GM18498 (cell line): ENCODE results near the gene ZCRB1.

Experiments
- ATAC-seq: cut with Tn5 transposase; IDR thresholded peaks from one replicate; pipeline ENCODE4 v1.9.1; 2021; ENCODE audit warnings: mild to moderate bottlenecking, moderate library complexity; ENCODE audit not compliant: unreplicated experiment

The ZCRB1 gene

DNA sequence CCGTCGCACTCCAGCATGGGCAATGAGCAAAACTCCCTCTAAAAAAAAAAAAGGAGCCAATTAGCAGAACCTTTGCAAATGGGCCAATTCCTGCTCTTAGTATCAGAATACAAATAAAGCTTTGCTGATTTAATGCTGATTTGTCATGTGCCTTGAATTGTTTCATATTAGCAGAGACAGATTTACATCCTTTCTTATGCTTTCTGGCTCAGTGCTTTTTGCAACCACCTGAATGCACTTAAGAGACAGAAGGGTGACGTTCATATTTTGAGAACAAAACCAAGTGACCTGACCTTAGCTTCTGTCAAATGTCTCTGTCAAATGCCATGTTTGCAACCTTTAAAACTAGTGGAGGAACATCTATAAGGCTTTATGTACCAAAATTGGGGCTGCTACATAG is 44.0 kb downstream of the ZCRB1 start:
- no peak for ATAC-seq

DNA sequence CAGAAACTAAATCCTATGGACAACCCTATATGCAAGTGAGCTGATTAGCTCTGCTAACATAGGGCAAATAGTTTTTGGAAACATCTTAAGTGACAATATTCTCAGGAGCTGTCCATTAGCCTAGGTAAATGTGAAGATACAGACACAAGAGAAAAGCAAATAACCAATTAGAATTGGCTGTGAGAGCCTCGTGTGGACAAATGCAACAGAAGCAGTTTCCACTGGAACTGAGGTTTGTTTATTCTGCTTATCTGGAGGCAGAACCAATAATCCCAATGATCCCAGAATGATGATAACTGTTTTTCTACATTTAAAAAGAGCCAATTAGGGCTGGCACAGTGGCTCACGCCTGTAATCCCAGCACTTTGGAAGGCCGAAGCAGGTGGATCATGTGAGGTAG is 44.6 kb downstream of the ZCRB1 start:
- no peak for ATAC-seq

- ATAC-seq, result no peak
Observed at GRCh38 chr12:42278128-42278510, 47.8 kb downstream of the ZCRB1 start.

GRCh38 chr12:42277396-42278127 is 48.3 kb downstream of the ZCRB1 start:
- ATAC-seq, result no peak

- ATAC-seq, result no peak
Observed at GRCh38 chr12:42275499-42275898, 50.4 kb downstream of the ZCRB1 start.

DNA sequence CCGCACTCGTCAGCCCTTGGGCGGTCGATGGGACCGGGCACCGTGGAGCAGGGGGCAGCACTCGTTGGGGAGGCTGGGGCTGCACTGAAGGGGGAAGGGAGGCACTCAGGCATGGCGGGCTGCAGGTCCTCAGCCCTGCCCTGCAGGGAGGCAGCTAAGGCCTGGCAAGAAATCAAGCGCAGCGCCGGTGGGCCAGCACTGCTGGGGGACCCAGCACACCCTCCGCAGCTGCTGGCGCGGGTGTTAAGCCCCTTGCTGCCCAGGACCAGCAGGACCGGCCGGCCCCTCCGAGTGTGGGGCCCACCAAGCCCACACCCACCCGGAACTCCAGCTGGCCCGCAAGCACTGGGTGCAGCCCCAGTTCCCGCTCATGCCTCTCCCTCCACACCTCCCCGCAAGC is 52.2 kb downstream of the ZCRB1 start:
- ATAC-seq, result no peak

DNA sequence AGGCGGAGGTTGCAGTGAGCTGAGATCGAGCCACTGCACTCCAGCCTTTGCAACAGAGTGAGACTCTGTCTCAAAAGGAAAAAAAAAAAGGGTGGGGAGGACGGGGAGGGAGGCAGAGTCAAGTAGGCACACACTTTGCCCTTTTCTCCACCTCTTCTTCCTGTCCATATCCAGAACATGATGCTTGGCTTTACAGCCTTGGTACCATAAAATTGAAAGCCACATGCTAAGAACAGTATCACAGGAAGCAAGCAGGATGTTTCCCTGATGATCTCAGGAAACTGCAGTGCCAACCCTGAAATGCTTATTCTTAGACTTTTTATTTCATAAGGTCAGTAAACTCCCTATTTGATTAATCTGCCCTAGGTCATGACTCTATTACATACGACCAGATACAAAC is 55.3 kb downstream of the ZCRB1 start:
- ATAC-seq, result no peak

DNA sequence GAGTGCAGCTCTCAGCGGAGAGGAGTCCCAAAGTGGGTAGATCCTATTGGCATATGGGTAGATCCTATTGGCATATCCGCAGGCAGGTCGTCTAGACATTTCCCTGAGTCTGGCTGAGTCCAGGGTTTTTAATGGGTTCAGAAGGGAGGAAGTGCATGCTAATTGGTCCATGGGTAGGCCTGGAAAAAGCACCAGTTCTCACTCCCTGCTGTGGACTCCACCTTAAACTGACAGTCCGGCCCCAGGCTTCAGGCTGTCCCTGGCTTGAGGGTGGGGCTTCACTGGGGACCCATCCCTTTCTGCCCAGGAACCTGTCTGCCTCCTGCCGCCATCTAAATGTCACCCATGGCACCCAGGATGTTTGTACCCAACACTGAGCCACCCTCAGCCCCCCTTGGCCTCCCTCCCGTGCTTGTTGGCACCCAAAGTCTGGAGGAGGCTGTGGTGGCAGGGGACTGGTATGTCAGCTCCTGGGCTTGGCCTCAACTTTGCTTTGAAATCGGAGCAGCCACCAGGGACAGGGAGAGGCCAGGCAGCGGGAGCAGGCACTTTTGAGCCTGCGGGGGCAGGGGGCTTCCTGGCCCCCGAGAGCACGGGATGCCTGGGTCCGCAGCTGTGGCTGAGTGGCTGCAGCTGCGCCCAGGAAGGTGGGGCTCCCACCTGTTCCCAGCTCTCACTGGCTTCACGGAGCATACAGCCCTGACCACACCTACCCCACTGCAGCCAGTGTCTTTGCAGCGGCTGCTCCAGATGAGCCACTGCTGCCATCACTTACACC is 58.3 kb downstream of the ZCRB1 start:
- ATAC-seq, result no peak

- ATAC-seq, result no peak
Observed at GRCh38 chr12:42266579-42267230, 59.2 kb downstream of the ZCRB1 start.

GRCh38 chr12:42262271-42262670 is 63.6 kb downstream of the ZCRB1 start:
- no peak for ATAC-seq
